AG09319 (cell line): ENCODE data around the gene ACTBL2.
"Not testable (repeated sequence)": the region's sequence is repeated elsewhere in the genome, so short reads cannot be mapped to it uniquely, and the experiment has no call there.

Source experiments
- DNase-seq: peaks from one replicate; pipeline ENCODE4 v3.0.0-alpha.2; 2010; ENCODE audit warnings: low read depth; ENCODE audit errors: extremely low read depth
- CTCF ChIP-seq: IDR thresholded peaks from 2 replicates; pipeline ENCODE4 v1.5.1; 2011; ENCODE audit warnings: low read depth, mild to moderate bottlenecking, inconsistent platforms, low read length, moderate library complexity

ACTBL2 gene

GRCh38 chr5:57482671-57483106 is at the start of gene ACTBL2:
Gene ACTBL2 (minus strand): TSS chr5:57482811. CDS start chr5:57482707, 104 bp downstream.
- DNase-seq, result peak; percentile 10
- no peak for TF ChIP-seq CTCF

- no peak for DNase-seq
- TF ChIP-seq CTCF, result no peak
Observed at GRCh38 chr5:57531333-57531732, 48.7 kb upstream of the ACTBL2 start.

- no peak for DNase-seq
Observed at GRCh38 chr5:57529864-57530263, 47.3 kb upstream of the ACTBL2 start.

GRCh38 chr5:57527870-57528269 is 45.3 kb upstream of the ACTBL2 start:
- DNase-seq, result no peak
- TF ChIP-seq CTCF, result no peak

More at GRCh38 chr5:57529864-57530263, 47.3 kb upstream of the ACTBL2 start:
- TF ChIP-seq CTCF, result no peak

GRCh38 chr5:57524348-57525060 is 41.9 kb upstream of the ACTBL2 start:
- DNase-seq, result no peak
- TF ChIP-seq CTCF, result no peak

- not testable (repeated sequence) for DNase-seq
Observed at GRCh38 chr5:57522477-57522876, 39.9 kb upstream of the ACTBL2 start.

GRCh38 chr5:57518415-57518814 is 35.8 kb upstream of the ACTBL2 start:
- not testable (repeated sequence) for DNase-seq

- no peak for TF ChIP-seq CTCF
- no peak for DNase-seq
Observed at GRCh38 chr5:57517250-57517649, 34.6 kb upstream of the ACTBL2 start.
